ENCODE data around the gene TRIM7. TPM values are rescaled to one million over a fixed set of nuclear protein-coding genes. Genes with fewer than 3 reads are reported as not detected.
A peak's percentile ranks its signal among the peaks of the same experiment; 100 is the strongest.

Gene TRIM7
- total RNA-seq, 1 experiment from 2014 or later: 28.1 TPM

- intact Hi-C loops (cut with micrococcal nuclease): no loop called here
- Histone ChIP-seq H3K36me3 (ENCODE audit: low read depth, low read length) (no peaks in the 10 kb centered on the region), H3K9ac (ENCODE audit: low read length) (no peak overlapping the region), H3K27me3 (ENCODE audit: low read length) (no peaks in the 10 kb centered on the region), H3K4me1 (ENCODE audit: insufficient read depth, low read length) (peaks cover 13% of the 10 kb centered on the region; the same call in 1 of the 2 replicates), H3K9me2 (replicated peaks; ENCODE audit: low read length) (no peaks in the 10 kb centered on the region), H2AFZ (ENCODE audit: low read length) (no peak overlapping the region), H3K4me2 (ENCODE audit: low read length) (peak overlapping the region; percentile 13), H3K4me3 (ENCODE audit: low read length) (no peak overlapping the region), H4K20me1 (ENCODE audit: low read length) (no peaks in the 10 kb centered on the region), H3F3A (ENCODE audit: low read length, unreplicated experiment) (no peaks in the 10 kb centered on the region), H3K27ac (ENCODE audit: low read length) (peak overlapping the region; percentile 82), H3K79me2 (ENCODE audit: low read length) (no peaks in the 10 kb centered on the region), H3K9me3 (ENCODE audit: low read length) (no peaks in the 10 kb centered on the region)
- BruUV-seq (replicated peaks): no TSS peak
- DNase-seq: peak; percentile 93
- POLR2A ChIA-PET (ENCODE audit: unreplicated experiment): no interaction called here
- TF ChIP-seq CTCF (conservative IDR thresholded peaks at IDR 0.05; ENCODE audit: low read depth, low read length) (peak; percentile 90), EZH2phosphoT487 (IDR thresholded peaks at IDR 0.05; ENCODE audit: borderline replicate concordance, low read length) (no peak), EZH2 (IDR thresholded peaks at IDR 0.05; ENCODE audit: low read length, unreplicated experiment) (no peak)
- CTCF ChIA-PET: no interaction called here
- peak; percentile 97 for ATAC-seq
These were observed 45.5 kb downstream of the TRIM7 start for GRCh38 chr5:181159286-181160151.

GRCh38 chr5:181158869-181159268, 46.1 kb downstream of the TRIM7 start:
- ChIA-PET CTCF (interaction anchor here (0.7 kb wide), 1 partner anchor 89 kb away, joined by 4 read pairs; no protein-coding TSS in a partner anchor), POLR2A (ENCODE audit: unreplicated experiment) (no interaction called here)
- peaks cover 18% of the 10 kb centered on the region for H3K4me1 ChIP-seq (ENCODE audit: insufficient read depth, low read length)
- no peak overlapping the region for H2AFZ ChIP-seq (ENCODE audit: low read length)
- no peaks in the 10 kb centered on the region for H3K9me2 ChIP-seq (replicated peaks; ENCODE audit: low read length)
- H3K27me3 ChIP-seq (ENCODE audit: low read length): no peaks in the 10 kb centered on the region
- H3K79me2 ChIP-seq (ENCODE audit: low read length): no peaks in the 10 kb centered on the region
- DNase-seq (no peak), ATAC-seq (no peak)
- intact Hi-C loops (cut with micrococcal nuclease): no loop called here
- H3K27ac ChIP-seq (ENCODE audit: low read length): no peak overlapping the region
- TF ChIP-seq CTCF (conservative IDR thresholded peaks at IDR 0.05; ENCODE audit: low read depth, low read length) (no peak), EZH2 (IDR thresholded peaks at IDR 0.05; ENCODE audit: low read length, unreplicated experiment) (no peak), EZH2phosphoT487 (IDR thresholded peaks at IDR 0.05; ENCODE audit: borderline replicate concordance, low read length) (no peak)
- no peaks in the 10 kb centered on the region for H3F3A ChIP-seq (ENCODE audit: low read length, unreplicated experiment)
- H3K4me2 ChIP-seq (ENCODE audit: low read length): no peak overlapping the region
- no peaks in the 10 kb centered on the region for H3K36me3 ChIP-seq (ENCODE audit: low read depth, low read length)
- no peak overlapping the region for H3K4me3 ChIP-seq (ENCODE audit: low read length)
- no TSS peak for BruUV-seq (replicated peaks)
- H3K9me3 ChIP-seq (ENCODE audit: low read length): no peaks in the 10 kb centered on the region
- H4K20me1 ChIP-seq (ENCODE audit: low read length): no peaks in the 10 kb centered on the region
- no peak overlapping the region for H3K9ac ChIP-seq (ENCODE audit: low read length)

- Histone ChIP-seq H3K9me2 (replicated peaks; ENCODE audit: low read length) (no peaks in the 10 kb centered on the region), H3F3A (ENCODE audit: low read length, unreplicated experiment) (peaks cover 10% of the 10 kb centered on the region), H3K4me3 (ENCODE audit: low read length) (no peak overlapping the region), H3K4me1 (ENCODE audit: insufficient read depth, low read length) (peaks cover 36% of the 10 kb centered on the region), H3K9me3 (ENCODE audit: low read length) (no peaks in the 10 kb centered on the region), H3K79me2 (ENCODE audit: low read length) (no peaks in the 10 kb centered on the region), H4K20me1 (ENCODE audit: low read length) (no peaks in the 10 kb centered on the region), H3K9ac (ENCODE audit: low read length) (no peak overlapping the region), H3K27ac (ENCODE audit: low read length) (no peak overlapping the region), H3K4me2 (ENCODE audit: low read length) (no peak overlapping the region), H2AFZ (ENCODE audit: low read length) (no peak overlapping the region), H3K27me3 (ENCODE audit: low read length) (no peaks in the 10 kb centered on the region), H3K36me3 (ENCODE audit: low read depth, low read length) (no peaks in the 10 kb centered on the region)
- no TSS peak for BruUV-seq (replicated peaks)
- POLR2A ChIA-PET (ENCODE audit: unreplicated experiment): no interaction called here
- no peak for DNase-seq
- CTCF ChIA-PET: interaction anchor here (0.7 kb wide), 1 partner anchor 42 kb away, joined by 3 read pairs; no protein-coding TSS in a partner anchor
- no peak for TF ChIP-seq EZH2 (IDR thresholded peaks at IDR 0.05; ENCODE audit: low read length, unreplicated experiment)
- TF ChIP-seq CTCF (conservative IDR thresholded peaks at IDR 0.05; ENCODE audit: low read depth, low read length): no peak
- intact Hi-C loops (cut with micrococcal nuclease): no loop called here
- no peak for ATAC-seq
These were observed 48.2 kb downstream of the TRIM7 start for GRCh38 chr5:181156758-181157157.
